Measurements from ENCODE around the gene CADM2. TPM values are rescaled to one million over a fixed set of nuclear protein-coding genes. Genes with fewer than 3 reads are reported as not detected.

CADM2 gene
- total RNA-seq, 1 donor from 2014 or later = 0.55 TPM

GRCh38 chr3:85574006-85574705 is 615.4 kb downstream of the CADM2 start:
- Histone ChIP-seq H3K36me3 (no peaks in the 10 kb centered on the region), H3K27me3 (no peaks in the 10 kb centered on the region), H3K9me3 (no peaks in the 10 kb centered on the region), H3K27ac (no peak overlapping the region), H3K4me3 (no peak overlapping the region), H3K4me1 (no peaks in the 10 kb centered on the region)
- DNase-seq = no peak
- no peak for TF ChIP-seq CTCF (IDR thresholded peaks at IDR 0.05)
- ATAC-seq = no peak
- intact Hi-C loops (cut with DNase I) = no loop called here

- ATAC-seq (peak; percentile 72), DNase-seq (no peak)
- peak; percentile 89 for TF ChIP-seq CTCF (IDR thresholded peaks at IDR 0.05)
- Histone ChIP-seq H3K27ac (no peak overlapping the region), H3K4me1 (no peaks in the 10 kb centered on the region), H3K9me3 (no peaks in the 10 kb centered on the region), H3K4me3 (no peak overlapping the region), H3K36me3 (no peaks in the 10 kb centered on the region), H3K27me3 (no peaks in the 10 kb centered on the region)
- intact Hi-C loops (cut with DNase I) = no loop called here
These were observed 617.4 kb downstream of the CADM2 start for GRCh38 chr3:85576091-85576690.

- DNase-seq (no peak), ATAC-seq (no peak)
- no peak overlapping the region for H3K27ac ChIP-seq
- H3K27me3 ChIP-seq = no peaks in the 10 kb centered on the region
- TF ChIP-seq CTCF (IDR thresholded peaks at IDR 0.05) = no peak
- H3K4me1 ChIP-seq = no peaks in the 10 kb centered on the region
- H3K36me3 ChIP-seq = no peaks in the 10 kb centered on the region
- H3K4me3 ChIP-seq = no peak overlapping the region
- intact Hi-C loops (cut with DNase I) = no loop called here
- no peaks in the 10 kb centered on the region for H3K9me3 ChIP-seq
These were observed 618.0 kb downstream of the CADM2 start for GRCh38 chr3:85576697-85577200.

GRCh38 chr3:85584779-85585356 is 626.1 kb downstream of the CADM2 start:
- Histone ChIP-seq H3K27me3 (no peaks in the 10 kb centered on the region), H3K36me3 (no peaks in the 10 kb centered on the region), H3K4me1 (no peaks in the 10 kb centered on the region), H3K9me3 (no peaks in the 10 kb centered on the region), H3K27ac (no peak overlapping the region), H3K4me3 (no peak overlapping the region)
- ATAC-seq = no peak
- no peak for TF ChIP-seq CTCF (IDR thresholded peaks at IDR 0.05)
- intact Hi-C loops (cut with DNase I) = no loop called here
- no peak for DNase-seq

GRCh38 chr3:85586018-85586417 is 627.2 kb downstream of the CADM2 start:
- H3K36me3 ChIP-seq = no peaks in the 10 kb centered on the region
- H3K4me3 ChIP-seq = no peak overlapping the region
- no peaks in the 10 kb centered on the region for H3K27me3 ChIP-seq
- H3K9me3 ChIP-seq = no peaks in the 10 kb centered on the region
- no peak for TF ChIP-seq CTCF (IDR thresholded peaks at IDR 0.05)
- DNase-seq (no peak), ATAC-seq (no peak)
- intact Hi-C loops (cut with DNase I) = no loop called here
- no peaks in the 10 kb centered on the region for H3K4me1 ChIP-seq
- no peak overlapping the region for H3K27ac ChIP-seq

All from upper lobe of right lung (tissue), 1 donor.